HG02870 (cell line): ENCODE results near the gene RBM33.
"Not testable (repeated sequence)": the region's sequence is repeated elsewhere in the genome, so short reads cannot be mapped to it uniquely, and the experiment has no call there.

Experiments used
- ATAC-seq: cut with Tn5 transposase; IDR thresholded peaks from one replicate; pipeline ENCODE4 v1.9.1; 2021; ENCODE audit warnings: mild to moderate bottlenecking, moderate library complexity; ENCODE audit not compliant: unreplicated experiment

RBM33 gene, protein sequence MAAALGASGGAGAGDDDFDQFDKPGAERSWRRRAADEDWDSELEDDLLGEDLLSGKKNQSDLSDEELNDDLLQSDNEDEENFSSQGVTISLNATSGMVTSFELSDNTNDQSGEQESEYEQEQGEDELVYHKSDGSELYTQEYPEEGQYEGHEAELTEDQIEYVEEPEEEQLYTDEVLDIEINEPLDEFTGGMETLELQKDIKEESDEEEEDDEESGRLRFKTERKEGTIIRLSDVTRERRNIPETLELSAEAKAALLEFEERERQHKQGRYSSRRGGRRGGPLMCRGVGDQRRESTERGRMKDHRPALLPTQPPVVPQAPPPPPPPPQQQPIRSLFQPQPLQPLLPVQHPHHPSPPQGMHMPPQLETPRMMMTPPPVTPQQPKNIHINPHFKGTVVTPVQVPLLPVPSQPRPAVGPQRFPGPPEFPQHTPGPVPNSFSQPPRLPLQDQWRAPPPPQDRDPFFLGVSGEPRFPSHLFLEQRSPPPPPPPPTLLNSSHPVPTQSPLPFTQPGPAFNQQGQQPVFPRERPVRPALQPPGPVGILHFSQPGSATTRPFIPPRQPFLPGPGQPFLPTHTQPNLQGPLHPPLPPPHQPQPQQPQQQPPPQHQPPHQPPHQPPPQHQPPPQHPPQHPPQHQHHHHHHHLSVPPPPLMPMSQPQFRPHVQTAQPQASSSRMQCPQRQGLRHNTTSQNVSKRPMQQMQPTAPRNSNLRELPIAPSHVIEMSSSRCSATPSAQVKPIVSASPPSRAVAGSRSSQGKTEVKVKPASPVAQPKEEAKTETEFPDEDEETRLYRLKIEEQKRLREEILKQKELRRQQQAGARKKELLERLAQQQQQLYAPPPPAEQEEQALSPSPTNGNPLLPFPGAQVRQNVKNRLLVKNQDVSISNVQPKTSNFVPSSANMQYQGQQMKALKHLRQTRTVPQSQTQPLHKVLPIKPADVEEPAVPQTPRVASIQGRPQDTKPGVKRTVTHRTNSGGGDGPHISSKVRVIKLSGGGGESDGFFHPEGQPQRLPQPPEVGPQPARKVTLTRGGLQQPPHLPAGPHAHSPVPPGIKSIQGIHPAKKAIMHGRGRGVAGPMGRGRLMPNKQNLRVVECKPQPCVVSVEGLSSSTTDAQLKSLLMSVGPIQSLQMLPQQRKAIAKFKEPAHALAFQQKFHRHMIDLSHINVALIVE

DNA sequence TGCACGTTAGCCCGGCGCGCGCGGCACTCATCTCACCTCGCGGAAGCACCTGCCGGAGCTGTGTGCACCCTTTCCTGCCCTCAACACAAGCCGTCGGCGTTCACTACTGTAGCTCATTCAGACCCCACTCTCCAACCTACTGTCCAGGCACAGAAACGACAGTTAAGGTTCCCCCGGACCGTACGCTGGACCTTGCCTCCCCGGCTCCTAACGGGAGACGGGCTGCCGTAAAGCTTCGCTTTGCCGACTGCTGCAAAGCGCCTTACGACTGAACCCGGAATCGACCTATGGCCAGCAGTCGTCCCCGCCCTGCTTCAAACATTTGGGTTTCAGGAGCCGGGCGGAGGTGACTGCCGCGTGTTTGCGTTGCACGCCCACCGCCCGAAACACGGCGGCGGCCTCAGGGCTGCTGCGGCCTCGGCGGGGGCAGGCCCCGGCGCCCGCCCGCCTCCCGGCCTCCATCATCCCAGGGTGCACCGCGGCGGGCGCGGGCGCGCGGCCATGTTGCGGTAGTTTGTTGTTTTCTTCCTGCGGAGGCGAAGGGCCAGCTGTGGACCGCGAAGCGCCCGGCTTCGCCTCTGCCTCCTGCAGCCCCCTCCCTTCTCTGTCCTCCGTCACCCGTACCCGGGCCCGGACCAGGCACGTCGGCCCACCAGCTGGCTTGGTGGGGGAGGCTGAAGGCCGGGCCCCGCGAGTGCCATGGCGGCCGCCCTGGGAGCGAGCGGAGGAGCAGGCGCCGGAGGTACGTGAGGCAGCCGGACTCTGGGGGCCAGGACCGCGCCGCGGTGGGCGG lies at the start of gene RBM33:
TSS of gene RBM33 (plus strand) at position 484 of the 793 bp plus-strand sequence. CDS start at position 700, 216 bp downstream.
- ATAC-seq: peak; percentile 80

GRCh38 chr7:155594961-155595366 lies 49.5 kb upstream of the RBM33 start:
- no peak for ATAC-seq

- ATAC-seq: no peak
Measured at GRCh38 chr7:155597753-155598140, 46.7 kb upstream of the RBM33 start.

GRCh38 chr7:155598810-155599210 lies 45.7 kb upstream of the RBM33 start:
- no peak for ATAC-seq

DNA sequence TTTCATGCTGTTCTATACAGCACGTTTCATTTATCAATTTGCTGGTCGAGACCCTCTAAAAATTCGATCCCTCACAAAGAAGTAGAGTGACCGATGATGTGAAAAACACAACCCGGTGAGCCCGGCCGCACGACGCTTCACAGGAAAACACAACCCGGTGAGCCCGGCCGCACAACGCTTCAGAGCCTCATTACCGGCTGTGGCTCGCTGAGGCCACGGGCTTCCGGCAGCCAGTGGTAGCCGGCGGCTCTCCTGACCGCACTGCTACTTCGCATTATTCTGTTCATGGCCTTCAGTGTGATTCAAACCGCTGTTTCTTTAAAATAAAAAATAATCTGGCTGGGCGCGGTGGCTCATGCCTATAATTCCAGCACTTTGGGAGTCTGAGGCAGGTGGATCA lies 42.3 kb upstream of the RBM33 start:
- no peak for ATAC-seq

GRCh38 chr7:155602750-155603149 lies 41.7 kb upstream of the RBM33 start:
- ATAC-seq: no peak

DNA sequence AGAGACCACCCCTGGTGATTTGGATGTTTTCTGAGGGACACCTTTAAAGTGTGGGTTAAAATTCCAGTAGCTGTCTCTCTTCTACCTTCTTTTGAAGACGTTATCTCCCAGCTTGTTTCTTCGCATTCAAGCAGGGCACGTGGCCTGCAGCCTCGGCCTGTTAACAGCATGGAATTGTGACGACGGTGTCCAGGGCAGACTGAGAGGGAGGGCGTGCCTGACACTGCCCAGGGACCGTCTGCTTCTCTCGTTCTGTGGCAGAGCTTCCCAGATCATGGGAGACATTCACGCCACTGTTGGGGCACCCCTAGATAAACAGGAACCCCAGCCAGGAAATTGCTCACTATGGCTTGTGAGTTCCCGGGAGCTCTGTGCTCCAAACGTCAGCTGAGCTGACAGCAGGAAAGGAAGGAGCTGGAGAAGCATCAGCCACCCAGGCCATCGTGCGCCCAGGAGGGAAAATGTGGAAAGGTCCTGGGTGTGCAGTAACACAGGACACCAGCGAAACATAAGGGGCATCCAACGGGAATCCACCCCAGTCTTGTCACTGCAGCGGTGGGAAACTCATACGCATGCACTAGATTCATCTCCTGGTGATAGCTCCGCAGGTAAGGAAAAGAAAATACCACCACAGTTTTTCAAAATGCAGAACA lies 41.1 kb upstream of the RBM33 start:
- no peak for ATAC-seq

DNA sequence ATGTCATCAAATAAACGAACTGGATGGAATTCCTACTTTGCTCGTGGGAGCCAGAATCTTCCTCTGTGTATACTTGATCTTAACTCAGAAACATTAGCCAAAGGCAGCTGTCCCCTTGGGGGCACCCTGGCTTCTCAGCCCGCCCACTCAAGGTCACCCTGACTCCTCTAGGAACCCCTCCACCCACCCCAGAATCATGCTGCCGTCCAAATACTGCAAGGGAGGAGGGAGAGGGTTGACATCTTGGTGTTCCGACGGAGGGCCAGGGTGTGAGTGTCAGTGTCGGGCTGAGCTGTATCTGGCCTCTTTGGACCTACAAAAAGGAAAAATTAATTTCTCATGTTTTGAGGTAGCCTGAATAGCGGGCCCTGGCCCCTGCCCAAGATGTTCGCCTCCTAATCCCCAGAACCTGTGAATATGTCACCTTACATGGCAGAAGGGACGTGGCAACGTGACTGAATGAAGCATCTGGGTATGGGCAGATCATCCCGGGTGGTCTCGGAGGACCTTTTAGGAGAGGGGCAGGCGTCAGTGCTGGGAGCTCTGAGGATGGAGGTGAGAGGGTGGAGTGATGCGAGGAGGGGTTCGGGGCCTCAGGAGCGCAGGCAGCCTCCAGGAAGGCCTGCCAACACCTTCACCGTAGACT lies 40.5 kb upstream of the RBM33 start:
- ATAC-seq: no peak

GRCh38 chr7:155604504-155604997 lies 39.9 kb upstream of the RBM33 start:
- ATAC-seq: no peak

DNA sequence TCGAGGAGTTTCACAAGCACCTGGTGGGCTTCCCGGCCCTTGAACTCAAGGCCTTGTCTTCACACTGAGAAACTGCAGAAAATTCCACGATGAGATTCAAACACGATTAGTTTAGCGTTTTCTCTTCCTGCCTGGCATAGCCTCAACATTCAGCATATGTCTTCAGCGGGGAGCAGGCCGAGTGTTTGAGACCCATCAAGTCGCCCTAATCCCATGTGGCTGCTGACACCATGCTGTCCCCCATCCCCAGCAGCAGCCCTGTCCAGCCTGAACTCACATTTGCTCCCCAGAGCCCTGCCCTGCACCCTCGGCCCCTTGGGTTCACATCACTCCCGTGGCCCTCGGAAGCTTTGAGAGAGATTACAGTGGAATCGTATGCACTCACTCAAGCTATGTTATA lies 35.3 kb upstream of the RBM33 start:
- no peak for ATAC-seq

DNA sequence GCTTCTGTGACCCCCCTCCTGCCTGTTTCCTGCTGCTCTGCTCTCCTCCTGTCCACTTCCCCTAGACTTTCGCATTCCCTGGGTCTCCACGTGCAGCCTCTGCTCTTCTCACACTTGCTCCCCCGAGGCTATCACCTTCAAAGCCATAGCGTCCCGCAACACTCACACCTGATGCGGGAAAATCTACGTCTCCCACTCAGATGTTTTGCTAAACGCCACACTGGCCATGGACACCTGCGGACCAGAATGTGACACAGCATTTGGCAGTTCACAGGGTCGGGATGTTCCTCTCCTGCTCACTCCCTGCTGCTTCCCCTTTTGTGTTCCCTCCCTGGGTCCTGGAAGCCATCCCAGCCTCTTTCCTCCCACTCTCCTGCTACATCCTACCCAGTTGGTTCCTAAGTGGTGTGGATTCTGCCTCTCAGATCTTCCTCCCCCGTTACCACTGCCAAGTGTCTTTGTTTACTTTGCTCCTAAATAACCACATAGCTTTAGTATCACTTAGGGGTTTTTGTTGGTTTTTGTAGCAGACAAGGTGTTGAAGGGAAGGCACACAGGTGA lies 33.7 kb upstream of the RBM33 start:
- no peak for ATAC-seq

DNA sequence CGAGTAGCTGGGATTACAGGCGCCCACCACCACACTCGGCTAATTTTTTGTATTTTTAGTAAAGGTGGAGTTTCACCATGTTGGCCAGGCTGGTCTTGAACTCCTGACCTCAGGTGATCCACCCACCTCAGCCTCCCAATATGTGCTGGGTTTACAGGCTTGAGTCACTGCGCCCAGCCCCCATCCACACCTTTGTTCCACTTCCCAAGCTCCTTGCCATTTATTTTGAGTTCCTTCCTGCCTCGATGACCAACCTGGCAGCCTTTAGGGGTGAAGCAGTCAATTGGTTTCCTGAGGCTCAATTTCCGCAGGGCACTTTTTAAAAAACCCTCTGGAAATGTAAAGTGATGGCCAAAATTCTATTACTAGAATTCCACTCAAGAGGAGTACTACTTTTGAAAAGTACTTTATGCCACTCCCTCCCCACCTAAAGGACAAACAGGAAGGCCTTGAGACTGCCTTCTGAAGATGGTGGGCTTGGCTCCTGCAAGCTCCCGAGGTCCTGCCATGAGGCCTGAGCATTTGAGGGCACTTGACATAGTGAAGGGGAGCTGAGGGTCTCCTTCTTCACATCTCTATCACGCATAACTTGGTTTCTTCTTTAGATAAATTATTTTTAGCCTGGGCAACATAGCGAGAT lies 32.5 kb upstream of the RBM33 start:
- no peak for ATAC-seq

DNA sequence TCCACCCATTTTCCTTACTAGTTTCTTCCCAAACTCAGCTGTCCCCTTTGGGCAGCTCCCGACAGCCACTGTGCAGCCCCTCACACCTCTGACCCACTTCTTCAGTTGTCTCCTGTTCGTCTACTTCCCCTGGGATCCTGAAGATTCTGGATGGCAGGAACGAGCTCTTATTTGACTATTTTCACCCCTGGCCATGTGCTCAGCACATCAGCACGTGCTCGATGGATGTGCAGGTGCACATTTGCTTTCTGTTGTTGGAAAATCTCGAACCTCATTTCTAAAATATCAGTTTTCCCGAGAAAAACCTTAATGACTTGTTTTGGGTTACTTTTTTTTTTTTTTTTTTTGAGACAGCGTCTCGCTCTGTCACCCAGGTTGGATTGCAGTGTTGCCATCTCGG lies 31.8 kb upstream of the RBM33 start:
- ATAC-seq: no peak

DNA sequence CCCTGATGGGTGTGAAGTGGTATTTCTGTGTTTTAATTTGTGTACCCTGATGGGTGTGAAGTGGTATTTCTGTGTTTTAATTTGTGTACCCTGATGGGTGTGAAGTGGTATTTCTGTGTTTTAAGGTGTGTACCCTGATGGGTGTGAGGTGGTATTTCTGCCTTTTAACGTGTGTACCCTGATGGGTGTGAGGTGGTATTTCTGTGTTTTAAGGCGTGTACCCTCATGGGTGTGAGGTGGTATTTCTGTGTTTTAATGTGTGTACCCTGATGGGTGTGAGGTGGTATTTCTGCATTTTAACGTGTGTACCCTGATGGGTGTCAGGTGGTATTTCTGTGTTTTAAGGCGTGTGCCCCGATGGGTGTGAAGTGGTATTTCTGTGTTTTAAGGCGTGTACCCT lies 29.4 kb upstream of the RBM33 start:
- ATAC-seq: not testable (repeated sequence)

- ATAC-seq: no peak
Measured at GRCh38 chr7:155618708-155619633, 25.5 kb upstream of the RBM33 start.

DNA sequence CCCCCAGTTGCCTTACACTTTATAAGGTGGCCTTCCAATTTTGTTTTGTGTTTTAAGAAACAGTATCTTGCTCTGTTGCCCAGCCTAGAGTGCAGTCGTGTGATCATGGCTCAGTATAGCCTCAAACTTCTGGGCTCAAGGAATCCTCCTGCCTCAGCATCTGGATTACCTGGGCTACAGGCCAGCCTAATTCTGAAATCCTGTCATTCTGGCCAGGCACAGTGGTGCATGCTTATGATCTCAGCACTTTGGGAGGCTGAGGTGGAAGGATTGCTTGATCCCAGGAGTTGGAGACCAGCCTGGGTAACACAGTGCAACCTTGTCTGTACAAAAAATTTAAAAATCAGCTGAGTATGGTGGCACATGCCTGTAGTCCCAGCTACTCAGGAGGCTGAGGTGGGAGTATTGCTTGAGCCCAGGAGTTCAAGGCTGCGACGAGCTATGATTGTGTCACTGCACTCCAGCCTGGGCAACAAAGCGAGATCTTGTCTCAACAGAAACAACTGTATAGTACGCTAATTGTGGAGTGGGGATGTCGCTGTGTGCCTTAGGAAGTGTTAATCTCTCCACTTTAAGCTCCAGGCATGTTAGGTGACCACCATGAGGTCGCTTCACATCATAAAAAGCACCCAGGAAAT lies 24.7 kb upstream of the RBM33 start:
- no peak for ATAC-seq

DNA sequence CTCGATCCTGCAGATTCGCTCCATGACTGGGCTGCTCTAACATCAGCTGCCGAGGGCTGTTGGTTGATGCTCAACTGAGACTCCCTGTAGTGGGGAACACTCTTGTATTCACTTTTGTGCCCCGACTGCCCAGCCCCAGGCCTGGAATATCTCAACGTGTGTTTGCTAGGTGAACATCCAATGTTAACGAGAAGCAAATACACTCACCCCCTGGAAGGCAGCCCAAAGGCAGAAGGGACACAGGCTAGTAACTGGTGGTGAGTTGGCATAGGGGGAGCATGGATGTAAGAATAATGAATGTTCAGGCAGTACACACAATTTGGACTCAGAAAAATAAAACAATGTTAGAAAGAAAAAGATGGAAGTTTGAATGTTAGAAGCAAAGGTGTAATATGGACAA lies 24.0 kb upstream of the RBM33 start:
- ATAC-seq: no peak
